GM18519 (cell line): Measurements from ENCODE around the gene ACER3.
"Not testable (repeated sequence)": the region's sequence is repeated elsewhere in the genome, so short reads cannot be mapped to it uniquely, and the experiment has no call there.

Experiments used
- ATAC-seq: cut with Tn5 transposase; IDR thresholded peaks from one replicate; pipeline ENCODE4 v1.9.1; 2021; ENCODE audit warnings: mild to moderate bottlenecking, moderate library complexity; ENCODE audit not compliant: unreplicated experiment, low FRiP score

The ACER3 gene

DNA sequence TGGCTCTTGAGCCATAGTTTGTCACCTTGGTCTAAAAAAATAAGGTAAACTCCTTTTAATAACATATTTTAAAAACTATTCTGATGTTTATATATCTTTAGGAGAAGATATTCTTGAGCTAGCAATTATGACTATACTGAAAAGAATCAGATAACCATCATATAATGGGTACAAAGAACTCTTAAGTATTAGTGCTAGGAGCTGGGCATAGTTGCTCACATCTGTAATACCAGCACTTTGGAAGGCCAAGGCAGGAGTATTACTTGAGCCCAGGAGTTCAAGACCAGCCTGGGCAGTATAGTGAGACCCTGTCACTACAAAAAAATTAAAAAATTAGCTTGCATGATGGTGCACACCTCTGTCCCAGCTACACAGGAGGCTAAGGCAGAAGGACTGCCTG lies 119.5 kb downstream of the ACER3 start:
- ATAC-seq: no peak

DNA sequence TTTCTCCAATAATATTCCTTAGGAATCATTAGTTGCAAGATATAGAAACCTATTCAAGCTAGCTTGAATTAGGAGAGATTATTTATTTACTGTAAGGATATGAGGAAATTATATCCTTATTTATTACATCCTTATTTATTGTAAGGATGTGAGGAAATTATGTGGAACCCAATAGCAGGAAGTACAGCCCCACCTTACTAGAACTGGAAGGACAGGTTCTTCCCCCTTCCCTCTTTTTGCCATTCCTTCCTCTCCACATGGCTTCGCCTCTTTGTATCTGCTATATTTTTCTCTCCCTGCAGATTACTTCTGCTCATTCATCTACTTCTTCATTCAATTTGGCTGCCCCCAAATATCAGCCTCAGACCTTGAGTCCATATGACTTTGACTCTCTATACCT lies 124.0 kb downstream of the ACER3 start:
- no peak for ATAC-seq

DNA sequence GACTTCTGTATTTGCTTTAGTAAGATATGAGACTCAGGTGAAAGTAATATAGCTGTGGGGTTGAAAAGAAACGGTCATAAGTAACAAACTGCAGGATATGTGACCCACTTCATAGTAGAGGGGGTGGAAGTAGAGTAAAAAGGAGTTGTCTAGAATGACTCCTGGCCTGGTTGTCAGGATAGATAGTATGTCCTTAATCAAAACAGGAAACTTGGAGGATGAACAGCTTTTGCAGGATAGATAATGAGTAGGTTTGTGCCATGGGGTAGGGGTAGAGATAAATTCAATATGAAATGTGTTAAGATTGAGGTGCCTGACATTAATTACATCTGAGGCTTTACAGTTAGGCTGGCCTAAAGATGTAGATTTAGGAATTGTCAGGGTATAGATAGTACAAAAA lies 126.5 kb downstream of the ACER3 start:
- no peak for ATAC-seq

DNA sequence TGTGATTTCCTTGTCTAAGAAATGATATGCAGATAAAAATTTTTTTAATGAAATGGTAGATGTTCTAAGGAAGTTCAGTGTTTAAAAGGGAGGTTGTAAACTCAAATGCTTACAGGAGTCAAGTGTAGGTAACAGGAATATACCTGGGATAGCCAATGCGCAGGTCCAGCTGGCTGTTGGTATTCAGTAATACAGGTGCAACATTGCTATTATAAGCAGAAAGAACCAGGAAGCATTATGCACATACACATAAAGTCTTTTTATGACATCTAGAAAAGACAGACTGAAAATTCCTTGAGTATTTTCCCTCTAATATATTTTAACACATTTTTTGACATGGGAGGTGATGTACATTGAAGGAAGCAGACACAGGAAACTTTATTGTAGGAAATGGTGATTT lies 129.9 kb downstream of the ACER3 start:
- no peak for ATAC-seq

DNA sequence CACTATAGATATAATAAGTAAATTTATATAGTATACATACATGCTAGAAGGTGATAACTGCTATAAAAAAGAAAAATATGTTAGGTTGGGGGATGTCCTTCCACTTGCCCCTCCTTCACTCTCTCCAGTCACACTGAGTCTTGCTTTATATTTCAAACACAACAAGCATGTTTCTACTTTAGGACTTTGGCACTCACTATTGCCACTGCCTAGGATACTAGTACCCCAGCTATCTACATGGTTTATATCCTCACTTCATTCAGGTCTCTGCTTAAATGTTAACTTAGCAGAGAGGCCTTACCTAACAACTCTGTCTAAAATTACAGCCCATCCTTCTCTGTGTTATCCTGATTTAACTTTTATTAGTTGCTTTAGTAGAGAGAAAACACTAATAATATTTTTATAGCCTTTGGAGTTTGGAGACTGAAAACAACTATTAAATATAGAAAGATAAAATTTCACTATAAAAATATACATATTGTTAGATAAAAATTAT lies 134.4 kb downstream of the ACER3 start:
- no peak for ATAC-seq

DNA sequence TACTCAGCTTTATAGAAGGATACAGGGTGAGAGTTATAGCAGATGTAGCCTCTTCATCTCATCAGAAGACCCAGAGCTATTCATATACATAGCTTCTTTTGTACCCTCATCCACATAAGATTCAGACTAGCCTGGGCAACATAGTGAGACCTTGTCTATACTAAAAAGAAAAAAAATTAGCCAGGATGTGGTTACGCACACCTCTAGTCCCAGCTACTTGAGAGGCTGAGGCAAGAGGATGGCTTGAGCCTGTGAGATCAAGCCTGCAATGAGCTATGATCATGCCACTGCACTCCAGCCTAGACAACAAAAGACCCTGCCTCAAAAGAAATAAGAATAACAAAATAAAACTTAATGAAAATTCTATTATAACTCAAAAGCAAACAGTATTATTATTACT lies 136.8 kb downstream of the ACER3 start:
- no peak for ATAC-seq

DNA sequence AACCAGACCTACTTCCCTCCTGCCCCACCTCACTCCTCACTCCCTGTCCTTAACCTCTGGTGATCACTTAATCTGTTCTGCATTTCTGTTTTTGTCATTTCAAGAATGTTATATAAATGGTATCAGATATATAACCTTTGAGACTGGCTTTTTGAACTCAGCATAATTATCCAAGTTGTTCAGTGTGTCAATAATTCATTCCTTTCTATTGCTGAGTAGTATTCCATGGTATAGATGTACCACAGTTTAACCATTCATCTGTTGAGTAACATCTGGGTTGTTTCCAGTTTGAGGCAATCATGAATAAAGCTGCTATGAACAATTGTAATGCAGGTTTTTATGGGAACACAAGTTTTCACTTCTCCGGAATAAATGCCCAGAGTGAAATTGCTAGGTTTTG lies 138.9 kb downstream of the ACER3 start:
- ATAC-seq: no peak

DNA sequence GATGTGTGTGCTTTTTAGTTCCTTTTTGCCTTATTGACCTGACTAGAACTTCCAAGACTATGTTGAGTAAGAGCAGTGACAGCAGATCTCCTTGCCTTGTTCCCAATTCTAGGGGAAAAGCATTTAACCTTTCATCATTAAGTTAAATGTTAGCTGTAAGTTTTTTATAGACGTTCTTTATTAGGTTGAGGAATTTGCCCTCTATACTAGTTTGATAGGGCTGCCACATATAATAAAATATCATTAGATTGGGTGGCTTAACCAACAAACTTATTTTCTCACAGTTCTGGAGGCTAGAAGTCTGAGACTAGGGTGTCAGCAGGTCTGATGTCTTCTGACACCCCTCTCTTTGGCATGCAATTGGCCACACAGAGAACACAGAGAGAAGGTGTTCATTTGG lies 140.9 kb downstream of the ACER3 start:
- ATAC-seq: no peak

DNA sequence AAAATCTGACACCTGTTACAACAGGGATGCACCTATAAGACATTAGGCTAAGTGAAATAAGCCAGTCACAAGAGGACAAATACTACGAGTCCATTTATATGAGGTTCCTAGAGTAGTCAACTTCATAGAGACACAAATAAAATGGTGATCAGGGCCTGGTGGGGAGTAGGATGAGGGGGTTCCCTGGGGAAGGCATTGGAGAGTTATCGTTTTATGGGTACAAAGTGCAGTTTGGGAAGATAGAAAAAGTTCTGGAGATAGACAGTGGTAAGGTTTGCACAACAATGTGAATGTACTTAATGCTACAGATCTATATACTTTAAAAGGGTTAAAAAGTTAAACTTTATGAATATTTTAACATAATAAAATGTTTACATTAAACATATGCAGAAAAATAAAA lies 142.1 kb downstream of the ACER3 start:
- no peak for ATAC-seq

DNA sequence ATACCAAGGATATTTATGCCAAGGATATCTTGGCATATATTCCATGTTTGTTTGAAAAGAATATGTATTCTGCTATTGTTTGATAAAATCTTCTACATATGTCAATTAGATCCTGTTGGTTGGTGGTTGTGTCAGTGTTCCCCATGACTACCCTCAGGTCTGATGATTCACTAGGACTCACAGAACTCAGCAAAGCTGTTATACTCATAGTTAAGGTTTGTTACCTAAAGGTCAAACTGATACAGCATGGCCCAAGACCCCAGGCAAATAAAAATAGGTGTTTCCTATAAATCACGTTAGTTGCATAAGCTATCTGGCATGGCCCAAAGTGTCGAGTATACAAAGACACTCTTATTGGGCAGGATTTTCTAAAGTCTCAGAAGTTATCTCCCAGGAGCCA lies 143.2 kb downstream of the ACER3 start:
- no peak for ATAC-seq

DNA sequence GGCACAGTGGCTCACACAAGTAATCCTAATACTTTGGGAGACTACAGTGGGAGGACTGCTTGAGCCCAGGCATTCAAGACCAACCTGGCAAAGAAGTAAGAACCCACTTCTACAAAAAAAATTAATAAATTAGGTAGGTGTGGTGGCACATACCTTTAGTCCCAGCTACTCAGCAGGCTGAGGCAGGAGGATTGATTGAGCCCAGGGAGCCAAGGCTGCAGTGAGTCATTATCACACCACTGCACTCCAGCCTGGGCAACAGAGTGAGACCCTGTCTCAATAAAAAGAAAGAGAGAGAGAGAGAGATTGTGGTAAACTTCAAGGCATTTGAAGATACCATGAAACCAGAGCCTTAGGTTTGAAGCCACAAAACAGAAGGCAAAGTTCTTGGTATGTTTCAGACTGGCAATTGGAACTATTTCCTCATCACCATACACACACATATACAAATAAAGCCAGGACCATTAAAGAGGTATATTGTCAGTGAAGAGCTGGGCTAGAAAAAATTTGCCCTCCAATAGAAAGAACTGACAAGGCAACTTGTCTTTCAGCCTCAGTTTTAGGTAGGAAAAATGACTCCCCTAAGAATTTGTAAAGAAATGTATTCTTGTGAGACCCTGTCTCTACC lies 148.9 kb downstream of the ACER3 start:
- ATAC-seq: no peak

DNA sequence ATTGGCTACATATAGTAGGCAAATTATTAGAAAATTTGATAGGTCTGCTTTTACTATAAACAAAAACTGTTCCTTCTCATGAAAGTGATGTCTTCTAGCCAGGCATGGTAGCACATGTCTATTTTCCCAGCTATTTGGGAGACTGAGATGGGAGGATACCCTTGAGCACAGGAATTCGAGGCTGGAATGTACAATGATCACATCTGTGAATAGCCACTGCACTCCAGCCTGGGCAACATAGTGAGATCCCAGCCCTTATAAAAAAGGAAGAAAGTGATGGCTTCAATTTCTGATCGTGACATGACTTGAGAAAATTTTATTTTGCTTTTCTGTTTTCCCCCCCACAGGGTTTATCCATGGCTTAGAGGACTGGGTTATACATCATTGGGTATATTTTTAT lies 154.0 kb downstream of the ACER3 start:
- ATAC-seq: no peak

DNA sequence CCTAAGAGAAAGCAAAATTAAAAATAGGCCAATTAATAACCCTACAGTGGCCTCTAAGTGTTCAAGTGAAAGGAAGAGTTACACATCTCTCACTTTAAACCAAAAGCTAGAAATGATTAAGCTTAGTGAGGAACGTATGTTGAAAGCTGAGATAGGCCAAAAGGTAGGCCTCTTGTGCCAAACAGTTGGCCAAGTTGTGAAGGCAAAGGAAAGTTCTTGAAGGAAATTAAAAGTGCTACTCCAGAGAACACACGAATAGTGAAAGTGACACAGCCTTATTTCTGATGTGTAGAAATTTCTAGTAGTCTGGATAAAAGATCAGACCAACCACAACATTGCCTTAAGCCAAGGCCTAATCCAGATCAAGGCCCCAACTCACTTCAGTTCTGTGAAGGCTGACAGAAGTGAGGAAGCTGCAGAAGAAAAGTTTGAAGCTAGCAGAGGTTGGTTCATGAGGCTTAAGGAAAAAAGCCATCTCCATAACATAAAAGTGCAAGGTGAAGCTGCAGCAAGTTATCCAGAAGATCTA lies 157.7 kb downstream of the ACER3 start:
- not testable (repeated sequence) for ATAC-seq

DNA sequence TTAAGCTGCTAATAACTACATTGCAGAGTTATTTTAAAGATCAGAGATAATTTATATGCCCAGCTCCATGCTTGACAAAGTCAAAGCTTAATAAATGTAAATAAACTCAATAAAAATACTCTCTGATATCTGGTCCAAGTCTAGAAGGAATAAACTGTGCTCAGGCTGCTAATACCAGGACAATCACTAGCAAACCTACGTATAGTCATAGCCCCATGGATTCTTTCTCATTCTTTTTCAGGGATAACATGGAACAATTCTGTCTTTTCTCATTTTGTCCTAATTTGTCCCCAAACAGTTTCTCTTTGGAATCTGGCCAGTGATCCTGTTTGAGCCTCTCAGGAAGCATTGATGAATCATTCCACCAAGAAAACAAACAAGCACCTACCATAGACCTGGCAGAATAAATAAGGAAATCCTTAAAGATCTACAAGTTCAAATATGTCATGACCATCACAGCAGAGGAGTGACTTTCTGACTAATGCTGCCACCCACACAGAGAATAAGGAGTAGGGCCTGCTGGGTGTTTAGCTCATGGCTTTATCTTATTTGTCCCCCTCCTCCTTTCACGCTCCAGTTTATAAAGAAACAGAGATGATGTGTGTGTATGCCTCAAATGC lies 159.4 kb downstream of the ACER3 start:
- ATAC-seq: no peak

DNA sequence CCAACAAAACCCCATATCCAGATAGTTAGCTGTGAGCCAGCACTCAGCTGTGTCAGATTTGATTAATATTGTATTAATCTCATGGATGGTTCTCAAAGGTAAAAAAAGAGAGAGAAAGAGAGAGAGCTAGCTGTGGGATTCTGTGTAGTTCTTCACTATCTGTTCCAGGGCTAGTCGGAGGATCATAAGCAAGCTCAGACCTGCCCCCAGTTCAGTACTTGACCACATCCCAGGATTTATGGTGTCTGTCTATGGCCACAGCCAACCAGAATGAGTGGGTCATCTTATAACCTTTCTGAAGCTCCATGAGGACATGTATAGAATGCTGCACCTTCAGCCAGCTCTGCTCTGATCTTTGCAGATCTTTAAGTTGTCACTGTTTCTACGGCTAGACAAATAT lies 160.0 kb downstream of the ACER3 start:
- no peak for ATAC-seq

DNA sequence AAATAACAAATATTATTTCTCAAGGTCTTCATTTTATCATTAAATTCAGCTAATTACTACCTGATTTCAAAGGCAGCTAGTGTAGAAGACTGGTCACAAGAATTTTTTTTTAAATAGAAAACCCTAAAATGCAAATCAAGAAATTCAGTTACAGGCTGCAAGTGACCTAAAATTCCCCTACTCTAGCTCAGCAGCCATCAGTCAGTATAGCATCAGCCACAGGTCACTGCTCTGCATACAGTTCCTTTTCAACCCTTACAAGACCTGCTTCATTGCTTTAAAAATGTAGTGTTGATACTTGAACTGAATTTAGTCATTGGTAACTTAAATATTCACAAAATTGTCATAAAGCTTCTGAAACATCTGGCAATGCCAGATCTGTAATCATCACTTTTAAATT lies 164.0 kb downstream of the ACER3 start:
- no peak for ATAC-seq

DNA sequence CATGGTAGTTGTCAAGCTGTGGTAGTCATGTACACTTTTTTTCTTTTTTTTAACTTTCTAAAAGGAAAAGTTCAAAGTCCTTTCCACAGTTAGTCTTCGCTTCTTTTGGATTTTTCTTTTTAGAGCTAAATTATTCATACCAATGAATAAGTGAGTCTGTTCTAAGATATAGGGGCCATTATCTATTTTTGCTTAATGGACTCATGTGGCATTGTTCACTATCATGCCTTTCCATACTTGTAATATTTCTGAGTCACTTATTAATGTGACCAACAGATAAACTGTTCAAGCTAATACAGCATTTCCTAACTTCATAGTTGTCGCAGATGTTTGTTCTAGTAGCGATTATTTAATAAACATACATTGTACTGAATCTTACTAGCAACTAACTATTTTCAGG lies 165.5 kb downstream of the ACER3 start:
- ATAC-seq: no peak

DNA sequence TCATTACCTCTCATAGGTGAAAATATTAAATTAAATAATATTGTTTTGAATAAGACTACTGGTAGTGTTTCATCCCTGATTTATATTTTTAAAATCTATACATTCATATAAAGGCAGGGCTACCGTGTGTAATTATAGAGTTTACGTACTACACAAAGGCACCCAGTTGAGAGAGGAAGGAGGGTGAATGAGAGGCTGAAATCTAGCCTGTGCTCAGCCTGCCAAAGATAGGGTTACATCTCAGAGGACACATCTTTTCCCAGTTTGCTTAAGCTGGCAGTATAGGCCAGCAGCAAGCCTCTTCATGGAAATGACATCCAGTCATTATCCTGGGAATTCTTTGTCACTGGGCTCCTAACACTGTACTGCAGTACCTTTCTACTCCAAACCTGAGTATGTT lies 166.0 kb downstream of the ACER3 start:
- ATAC-seq: no peak

DNA sequence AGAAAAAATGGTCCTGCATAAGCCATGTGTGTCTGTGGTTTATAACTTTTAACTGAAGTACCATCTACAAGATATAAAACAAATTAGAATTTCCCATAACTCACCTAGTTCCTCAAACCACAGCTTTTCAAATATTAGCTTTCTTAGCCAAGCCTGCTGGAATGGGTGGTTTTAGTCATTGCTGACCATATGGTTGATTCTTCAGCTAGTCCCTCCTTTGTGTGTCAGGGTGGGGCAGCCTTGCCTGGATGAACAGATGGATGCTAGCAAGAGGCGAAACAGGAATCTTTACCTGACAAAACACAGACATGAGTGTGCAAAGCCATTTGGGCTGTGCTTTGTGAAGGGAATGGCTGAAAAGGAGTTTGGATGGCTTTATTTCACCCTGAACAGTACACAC lies 166.6 kb downstream of the ACER3 start:
- ATAC-seq: no peak

DNA sequence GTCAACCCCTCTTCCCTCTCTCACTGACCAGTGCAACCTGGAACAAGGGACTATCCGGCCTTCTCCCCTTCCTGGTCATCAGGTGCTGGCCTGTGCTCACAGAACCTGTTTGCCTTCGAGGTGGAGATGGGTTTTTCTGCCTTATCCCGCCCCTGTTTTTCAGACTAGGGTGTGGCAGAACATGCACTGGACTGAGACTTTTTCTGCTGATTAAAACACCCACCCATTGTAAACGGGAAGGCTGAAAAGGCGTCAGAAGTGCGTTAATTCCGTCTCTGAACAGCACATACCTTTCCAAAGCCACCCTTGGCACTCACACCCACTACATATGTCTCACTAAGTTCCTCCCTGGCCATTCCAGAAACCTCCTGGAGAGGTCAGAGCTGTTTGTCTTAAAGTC lies 169.1 kb downstream of the ACER3 start:
- ATAC-seq: no peak

DNA sequence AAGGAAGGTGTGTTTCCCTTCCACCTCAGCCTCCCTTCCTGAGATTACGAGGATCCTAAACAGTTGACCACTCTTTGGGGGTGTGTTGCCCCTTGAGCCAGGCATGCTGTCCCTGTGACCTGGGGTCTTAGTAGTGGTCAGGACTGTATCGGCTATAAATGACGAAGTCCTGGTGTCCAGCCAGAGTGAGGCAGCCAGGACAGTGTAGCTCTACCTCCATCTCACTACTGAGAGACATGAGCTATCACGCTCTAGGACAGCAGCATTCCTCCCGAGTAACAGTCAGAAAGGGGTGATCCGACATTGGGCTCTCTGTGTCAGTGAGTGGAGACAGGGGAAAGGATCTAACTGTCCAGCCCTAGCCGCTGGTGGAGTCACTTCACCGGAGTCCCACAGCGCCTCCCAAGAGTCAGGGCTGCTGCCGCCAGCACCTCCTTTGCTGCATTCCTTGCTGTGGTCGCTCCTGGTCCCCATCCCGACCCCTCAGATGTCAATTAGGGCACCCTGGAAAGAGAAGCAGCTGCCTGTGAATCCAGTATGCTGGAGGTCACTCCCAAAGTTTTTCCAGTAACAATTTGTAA lies 170.2 kb downstream of the ACER3 start:
- ATAC-seq: no peak

DNA sequence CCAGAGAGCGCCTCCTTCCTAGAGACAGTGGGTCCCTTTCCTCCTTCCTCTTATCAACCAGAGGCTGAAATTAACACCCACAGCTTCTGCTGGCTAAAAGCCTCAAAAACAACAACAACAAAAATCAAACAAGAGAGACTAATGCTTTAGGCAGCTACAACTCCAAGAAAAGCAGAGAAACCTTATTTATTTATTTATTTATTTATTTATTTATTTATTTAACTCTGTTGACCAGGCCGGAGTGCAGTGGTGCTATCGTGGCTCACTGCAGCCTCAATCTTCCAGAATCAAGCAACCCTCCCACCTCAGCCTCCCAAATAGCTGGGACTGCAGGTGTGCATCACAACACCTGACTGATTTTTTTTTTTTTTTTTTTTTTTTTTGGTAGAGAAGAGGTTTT lies 170.9 kb downstream of the ACER3 start:
- no peak for ATAC-seq
